PC-3 (cell line): ENCODE results near the gene AGRN. TPM values are rescaled to one million over a fixed set of nuclear protein-coding genes. Genes with fewer than 3 reads are reported as not detected.
A peak's percentile ranks its signal among the peaks of the same experiment; 100 is the strongest.

Experiments used
- ATAC-seq: fragments of 200-7000 bp; cut with Tn5 transposase; 2 replicates; pipeline ENCODE4 v1.9.1; 2020; ENCODE audit warnings: mild to moderate bottlenecking, moderate library complexity
- BruUV-seq: library from RNA; stranded (reverse); fragments of 400-500 nt; replicated peaks from 2 replicates; lab custom pipeline; 2021; lab: Mats Ljungman, UMichigan
- CTCF ChIA-PET: fragments of 300-600 bp; sonication (Branson Sonifier 250); formaldehyde crosslinking; loops from one replicate; lab custom pipeline; 2022; ENCODE audit warnings: antibody characterized with exemption; lab: Charles Lee
- POLR2A ChIA-PET: fragments of 300-600 bp; sonication (Branson Sonifier 250); formaldehyde crosslinking; loops from one replicate; lab custom pipeline; 2022; ENCODE audit warnings: antibody characterized with exemption; ENCODE audit not compliant: unreplicated experiment; lab: Charles Lee
- DNase-seq: peaks from one replicate; pipeline ENCODE4 v3.0.0-alpha.2; 2015
- H2AFZ ChIP-seq: fragments of 300-600 bp; sonication (generic); 2 replicates; pipeline ENCODE4 v1.6.0; 2016; ENCODE audit warnings: antibody characterized with exemption, low read length
- H3F3A ChIP-seq: fragments of 300-600 bp; sonication (generic); one replicate; pipeline ENCODE4 v1.6.0; 2017; ENCODE audit warnings: antibody characterized with exemption, low read length, control low read depth, mild to moderate bottlenecking; ENCODE audit not compliant: unreplicated experiment
- H3K27ac ChIP-seq: fragments of 300-600 bp; sonication (generic); 2 replicates; pipeline ENCODE4 v1.5.1; 2016; ENCODE audit warnings: mild to moderate bottlenecking, low read length
- H3K27me3 ChIP-seq: fragments of 300-600 bp; sonication (generic); 2 replicates; pipeline ENCODE4 v1.6.1; 2016; ENCODE audit warnings: low read length, mixed read lengths
- H3K36me3 ChIP-seq: fragments of 300-600 bp; sonication (generic); 2 replicates; pipeline ENCODE4 v1.6.1; 2016; ENCODE audit warnings: low read depth, mixed run types, low read length, mixed read lengths
- H3K4me1 ChIP-seq: fragments of 300-600 bp; sonication (generic); 2 replicates; pipeline ENCODE4 v1.5.1; 2016; ENCODE audit warnings: low read length; ENCODE audit not compliant: insufficient read depth
- H3K4me2 ChIP-seq: fragments of 300-600 bp; sonication (generic); 2 replicates; pipeline ENCODE4 v1.6.0; 2016; ENCODE audit warnings: low read length
- H3K4me3 ChIP-seq: fragments of 300-600 bp; sonication (generic); 2 replicates; pipeline ENCODE4 v1.5.1; 2016; ENCODE audit warnings: mild to moderate bottlenecking, low read length, mixed read lengths
- H3K79me2 ChIP-seq: fragments of 300-600 bp; sonication (generic); 2 replicates; pipeline ENCODE4 v1.6.1; 2017; ENCODE audit warnings: low read length, mixed read lengths
- H3K9ac ChIP-seq: fragments of 300-600 bp; sonication (generic); 2 replicates; pipeline ENCODE4 v1.6.0; 2016; ENCODE audit warnings: mild to moderate bottlenecking, low read length
- H3K9me2 ChIP-seq: fragments of 300-600 bp; sonication (generic); replicated peaks from 2 replicates; pipeline ENCODE4 v1.6.1; 2016; ENCODE audit warnings: mixed run types, low read length, mixed read lengths
- H3K9me3 ChIP-seq: fragments of 300-600 bp; sonication (generic); 2 replicates; pipeline ENCODE4 v1.6.1; 2016; ENCODE audit warnings: low read length, mixed read lengths
- H4K20me1 ChIP-seq: fragments of 300-600 bp; sonication (generic); 2 replicates; pipeline ENCODE4 v1.6.1; 2016; ENCODE audit warnings: low read length, mixed read lengths
- CTCF ChIP-seq: fragments of 300-600 bp; sonication (generic); conservative IDR thresholded peaks from 2 replicates; pipeline ENCODE4 v1.5.1; 2017; ENCODE audit warnings: antibody characterized with exemption, low read depth, mild to moderate bottlenecking, low read length
- EZH2 ChIP-seq: fragments of 300-600 bp; sonication (generic); IDR thresholded peaks from one replicate; pipeline ENCODE4 v1.6.1; 2017; ENCODE audit warnings: antibody characterized with exemption, mild to moderate bottlenecking, low read length; ENCODE audit not compliant: unreplicated experiment
- EZH2phosphoT487 ChIP-seq: fragments of 300-600 bp; sonication (generic); IDR thresholded peaks from 2 replicates; pipeline ENCODE4 v1.6.1; 2018; ENCODE audit warnings: mild to moderate bottlenecking, antibody characterized with exemption, low read length, borderline replicate concordance
- intact Hi-C: fragments of 100-400 bp; cut with micrococcal nuclease; formaldehyde crosslinking; loops from 2 replicates; pipeline ENCODE4 v1.9.0; 2023
- total RNA-seq: library from RNA; depleted of rRNA; stranded (reverse); fragments of >200 nt; gene quantifications from 2 replicates; pipeline ENCODE4 v1.2.3, GENCODE V29; 2014

Gene AGRN
- total RNA-seq, 1 experiment from 2014 or later = 273 TPM

- Histone ChIP-seq H3K9ac (no peak overlapping the region), H3K9me3 (no peaks in the 10 kb centered on the region), H3K9me2 (no peaks in the 10 kb centered on the region), H3K4me3 (no peak overlapping the region), H3F3A (no peaks in the 10 kb centered on the region), H3K79me2 (no peaks in the 10 kb centered on the region), H3K4me2 (no peak overlapping the region), H2AFZ (no peak overlapping the region), H3K4me1 (peaks cover 19% of the 10 kb centered on the region), H4K20me1 (no peaks in the 10 kb centered on the region), H3K36me3 (no peaks in the 10 kb centered on the region), H3K27me3 (peaks cover 11% of the 10 kb centered on the region), H3K27ac (no peak overlapping the region)
- no TSS peak for BruUV-seq
- no peak for TF ChIP-seq EZH2phosphoT487
- ChIA-PET POLR2A (interaction anchor here (0.6 kb wide), 2 partner anchors 41 to 93 kb away, joined by 3 to 5 read pairs; partner anchors contain the start of gene RNF223), CTCF (interaction anchor here (1.4 to 3.1 kb wide), 2 partner anchors 82 to 633 kb away, joined by 4 to 23 read pairs; no protein-coding TSS in a partner anchor)
- no peak for ATAC-seq
- intact Hi-C loops = no loop called here
- DNase-seq = no peak
These were observed 38.4 kb upstream of the AGRN start for GRCh38 chr1:981491-981954.

GRCh38 chr1:981955-982558 lies 37.9 kb upstream of the AGRN start, which contains the start of gene PERM1:
TSS of gene PERM1 (minus strand) at chr1:982093. CDS start at chr1:981029, 1,064 bp downstream.
- Histone ChIP-seq H3K4me1 (peaks cover 19% of the 10 kb centered on the region), H3F3A (no peaks in the 10 kb centered on the region), H3K4me3 (peak within 1 kb of the TSS; percentile 60), H3K79me2 (no peaks in the 10 kb centered on the region), H3K9me3 (no peaks in the 10 kb centered on the region), H3K27me3 (peaks cover 11% of the 10 kb centered on the region), H3K9me2 (no peaks in the 10 kb centered on the region), H2AFZ (peak within 1 kb of the TSS; percentile 69), H4K20me1 (no peaks in the 10 kb centered on the region), H3K4me2 (peak within 1 kb of the TSS; percentile 85), H3K27ac (no peak within 1 kb of the TSS), H3K9ac (no peak within 1 kb of the TSS), H3K36me3 (no peaks in the 10 kb centered on the region)
- BruUV-seq = no TSS peak
- TF ChIP-seq CTCF (no peak), EZH2phosphoT487 (no peak), EZH2 (no peak)
- CTCF ChIA-PET = interaction anchor here (1.0 to 3.1 kb wide), 5 partner anchors 15 to 632 kb away, joined by 3 to 23 read pairs (median 7); partner anchors contain the start of genes ISG15 and PLEKHN1
- ATAC-seq (peak; percentile 3), DNase-seq (no peak)
- POLR2A ChIA-PET = interaction anchor here (0.6 kb wide), 1 partner anchor 41 kb away, joined by 5 read pairs; no protein-coding TSS in a partner anchor
- intact Hi-C loops = no loop called here

GRCh38 chr1:982765-983436 lies 37.0 kb upstream of the AGRN start:
- ATAC-seq (peak; percentile 43), DNase-seq (peak; percentile 58)
- Histone ChIP-seq H3K9me3 (no peaks in the 10 kb centered on the region), H3K4me1 (peaks cover 19% of the 10 kb centered on the region), H3K4me2 (peak overlapping the region; percentile 85), H3F3A (no peaks in the 10 kb centered on the region), H3K9me2 (no peaks in the 10 kb centered on the region), H3K79me2 (no peaks in the 10 kb centered on the region), H3K27ac (no peak overlapping the region), H2AFZ (peak overlapping the region; percentile 69), H3K9ac (no peak overlapping the region), H3K27me3 (peaks cover 11% of the 10 kb centered on the region), H4K20me1 (no peaks in the 10 kb centered on the region), H3K4me3 (peak overlapping the region; percentile 60), H3K36me3 (no peaks in the 10 kb centered on the region)
- no TSS peak for BruUV-seq
- intact Hi-C loops = no loop called here
- ChIA-PET POLR2A (no interaction called here), CTCF (interaction anchor here (0.6 to 3.1 kb wide), 10 partner anchors 16 to 632 kb away, joined by 3 to 23 read pairs (median 4); partner anchors contain the start of genes ISG15, PLEKHN1 and RNF223)
- no peak for TF ChIP-seq EZH2
- no peak for TF ChIP-seq EZH2phosphoT487
- no peak for TF ChIP-seq CTCF
